ENCODE results near the gene MYO15B. TPM values are rescaled to one million over a fixed set of nuclear protein-coding genes. Genes with fewer than 3 reads are reported as not detected.

The MYO15B gene
- total RNA-seq, 2 experiments from 2014 or later: 8.9 to 19.2 TPM

- Histone ChIP-seq H3K79me2 (ENCODE audit: insufficient read depth, low read depth, low read length) (no peaks in the 10 kb centered on the region), H2AFZ (ENCODE audit: low read length) (no peak overlapping the region), H3K36me3 (ENCODE audit: insufficient read depth, low read length) (no peaks in the 10 kb centered on the region), H4K20me1 (ENCODE audit: insufficient read depth, low read length) (no peaks in the 10 kb centered on the region), H3K27ac (ENCODE audit: low read depth, low read length, poor library complexity, severe bottlenecking) (no peak overlapping the region), H3K4me2 (ENCODE audit: low read length) (no peak overlapping the region), H3K4me3 (ENCODE audit: low read depth, low read length, poor library complexity, severe bottlenecking) (no peak overlapping the region), H3K9me2 (ENCODE audit: insufficient read depth, low read length) (no peaks in the 10 kb centered on the region), H3K9me3 (ENCODE audit: low read length) (no peaks in the 10 kb centered on the region), H3K4me1 (ENCODE audit: insufficient read depth, low read length, poor library complexity, severe bottlenecking) (no peaks in the 10 kb centered on the region)
- DNase-seq (ENCODE audit: low spot score): no peak
- intact Hi-C loops (cut with micrococcal nuclease; ENCODE audit: unreplicated experiment): no loop called here
- CTCF ChIA-PET (ENCODE audit: unreplicated experiment): interaction anchor here (0.6 kb wide), 1 partner anchor 53 kb away, joined by 3 read pairs; no protein-coding TSS in a partner anchor
- TF ChIP-seq CTCF (conservative IDR thresholded peaks at IDR 0.05; ENCODE audit: low read length): no peak
- no peak for TF ChIP-seq EZH2phosphoT487 (IDR thresholded peaks at IDR 0.05; ENCODE audit: borderline replicate concordance, low read depth, low read length)
- no TSS peak for BruUV-seq (replicated peaks)
- POLR2A ChIA-PET: interaction anchor here (0.5 to 1.5 kb wide), 3 partner anchors 14 to 94 kb away, joined by 3 to 5 read pairs (median 4); no protein-coding TSS in a partner anchor
Observed at GRCh38 chr17:75551266-75551665, 36.3 kb upstream of the MYO15B start.

GRCh38 chr17:75552425-75553294, 34.9 kb upstream of the MYO15B start:
- no TSS peak for BruUV-seq (replicated peaks)
- Histone ChIP-seq H3K4me2 (ENCODE audit: low read length) (no peak overlapping the region), H3K27ac (ENCODE audit: low read depth, low read length, poor library complexity, severe bottlenecking) (no peak overlapping the region), H3K4me1 (ENCODE audit: insufficient read depth, low read length, poor library complexity, severe bottlenecking) (no peaks in the 10 kb centered on the region), H3K4me3 (ENCODE audit: low read depth, low read length, poor library complexity, severe bottlenecking) (no peak overlapping the region), H3K9me2 (ENCODE audit: insufficient read depth, low read length) (no peaks in the 10 kb centered on the region), H3K36me3 (ENCODE audit: insufficient read depth, low read length) (no peaks in the 10 kb centered on the region), H4K20me1 (ENCODE audit: insufficient read depth, low read length) (no peaks in the 10 kb centered on the region), H3K9me3 (ENCODE audit: low read length) (no peaks in the 10 kb centered on the region), H3K79me2 (ENCODE audit: insufficient read depth, low read depth, low read length) (no peaks in the 10 kb centered on the region), H2AFZ (ENCODE audit: low read length) (no peak overlapping the region)
- intact Hi-C loops (cut with micrococcal nuclease; ENCODE audit: unreplicated experiment): no loop called here
- no peak for TF ChIP-seq EZH2phosphoT487 (IDR thresholded peaks at IDR 0.05; ENCODE audit: borderline replicate concordance, low read depth, low read length)
- TF ChIP-seq CTCF (conservative IDR thresholded peaks at IDR 0.05; ENCODE audit: low read length): no peak
- ChIA-PET POLR2A (interaction anchor here (0.9 to 1.5 kb wide), 2 partner anchors 15 to 256 kb away, joined by 3 to 4 read pairs; no protein-coding TSS in a partner anchor), CTCF (ENCODE audit: unreplicated experiment) (interaction anchor here (0.6 kb wide), 1 partner anchor 574 kb away, joined by 10 read pairs; no protein-coding TSS in a partner anchor)
- DNase-seq (ENCODE audit: low spot score): no peak

Measured in OCI-LY7 (cell line).